ENCODE measurements around the gene NAA80. TPM values are rescaled to one million over a fixed set of nuclear protein-coding genes. Genes with fewer than 3 reads are reported as not detected.

The NAA80 gene
- total and polyA plus RNA-seq, 2 of the 8 experiments (the other 6 are each of a cell fraction or from before 2014, with no cell fraction given): 11.3 to 16.7 TPM

GRCh38 chr3:50246517-50246954 is 52.7 kb downstream of the NAA80 start (continued):
- TF ChIP-seq RNF2 (IDR thresholded peaks at IDR 0.05; ENCODE audit: borderline replicate concordance, low read depth, low read length, missing control alignments, poor library complexity, severe bottlenecking) (no peak), USF2 (IDR thresholded peaks at IDR 0.05; ENCODE audit: low read length) (no peak), SP1 (IDR thresholded peaks at IDR 0.05; ENCODE audit: low read depth, low read length) (no peak), EZH2 (IDR thresholded peaks at IDR 0.05; ENCODE audit: low read depth, low read length, severe bottlenecking) (no peak), POLR2AphosphoS5 (IDR thresholded peaks at IDR 0.05; ENCODE audit: low read depth, low read length) (no peak), E2F6 (IDR thresholded peaks at IDR 0.05) (no peak), YY1 (IDR thresholded peaks at IDR 0.05; ENCODE audit: low read depth, low read length) (no peak), NANOG (IDR thresholded peaks at IDR 0.05; ENCODE audit: insufficient read depth, low read depth, low read length, poor library complexity, severe bottlenecking) (no peak), POLR2A (IDR thresholded peaks at IDR 0.05; ENCODE audit: control extremely low read depth in 1 of 2, low read depth in 2 of 2, low read length in 2 of 2) (no peak), SIN3A (conservative IDR thresholded peaks at IDR 0.05 in 1 of 2, IDR thresholded peaks at IDR 0.05 in 1 of 2; ENCODE audit: low read depth in 1 of 2, low read length in 2 of 2) (no peak)

Other genes starting within 250 kb of the NAA80 start
- gene RBM5, start 210.5 kb downstream of the NAA80 start, total RNA-seq (2021; fragmentation: NEBNext Ultra II Directional; extraction: Animal tissue kit (Norgen Biotek cat#: 25700)): 82.7 and 83.7 TPM in 2 replicates
- 98.8 and 144 TPM in 2 replicates for gene RBM5, start 210.5 kb downstream of the NAA80 start, polyA plus RNA-seq (2011; rRNA removed)
- 37.0 and 39.6 TPM in 2 replicates for gene SEMA3F, start 144.1 kb downstream of the NAA80 start, total RNA-seq (2021; fragmentation: NEBNext Ultra II Directional; extraction: Animal tissue kit (Norgen Biotek cat#: 25700))
- gene SEMA3F, start 144.1 kb downstream of the NAA80 start, polyA plus RNA-seq (2011; rRNA removed): 20.3 and 36.0 TPM in 2 replicates
- not detected in 2 replicates for gene GNAT1, start 107.8 kb downstream of the NAA80 start, total RNA-seq (2021; fragmentation: NEBNext Ultra II Directional; extraction: Animal tissue kit (Norgen Biotek cat#: 25700))
- 0.08 and 0.20 TPM in 2 replicates for gene GNAT1, start 107.8 kb downstream of the NAA80 start, polyA plus RNA-seq (2011; rRNA removed)
- 0.57 and 1.2 TPM in 2 replicates for gene SLC38A3, start 94.1 kb downstream of the NAA80 start, total RNA-seq (2021; fragmentation: NEBNext Ultra II Directional; extraction: Animal tissue kit (Norgen Biotek cat#: 25700))
- gene SLC38A3, start 94.1 kb downstream of the NAA80 start, polyA plus RNA-seq (2011; rRNA removed): 3.7 and 4.7 TPM in 2 replicates
- gene GNAI2, start 63.2 kb downstream of the NAA80 start, total RNA-seq (2021; fragmentation: NEBNext Ultra II Directional; extraction: Animal tissue kit (Norgen Biotek cat#: 25700)): 168 and 169 TPM in 2 replicates
- gene GNAI2, start 63.2 kb downstream of the NAA80 start, polyA plus RNA-seq (2011; rRNA removed): 516 and 539 TPM in 2 replicates
- 4.7 and 4.8 TPM in 2 replicates for gene SEMA3B, start 30.3 kb downstream of the NAA80 start, total RNA-seq (2021; fragmentation: NEBNext Ultra II Directional; extraction: Animal tissue kit (Norgen Biotek cat#: 25700))
- gene SEMA3B, start 30.3 kb downstream of the NAA80 start, polyA plus RNA-seq (2011; rRNA removed): 3.0 and 7.1 TPM in 2 replicates
- gene LSMEM2, start 20.3 kb downstream of the NAA80 start, total RNA-seq (2021; fragmentation: NEBNext Ultra II Directional; extraction: Animal tissue kit (Norgen Biotek cat#: 25700)): 0.57 and 0.58 TPM in 2 replicates
- 0.68 and 0.94 TPM in 2 replicates for gene LSMEM2, start 20.3 kb downstream of the NAA80 start, polyA plus RNA-seq (2011; rRNA removed)
- gene IFRD2, start 7.0 kb downstream of the NAA80 start, total RNA-seq (2021; fragmentation: NEBNext Ultra II Directional; extraction: Animal tissue kit (Norgen Biotek cat#: 25700)): 88.8 and 97.8 TPM in 2 replicates
- 76.7 and 123 TPM in 2 replicates for gene IFRD2, start 7.0 kb downstream of the NAA80 start, polyA plus RNA-seq (2011; rRNA removed)
- gene HYAL3, start within 50 bp of the NAA80 start, total RNA-seq (2021; fragmentation: NEBNext Ultra II Directional; extraction: Animal tissue kit (Norgen Biotek cat#: 25700)): 3.2 and 4.9 TPM in 2 replicates
- gene HYAL3, start within 50 bp of the NAA80 start, polyA plus RNA-seq (2011; rRNA removed): 12.2 and 13.0 TPM in 2 replicates
- gene HYAL1, start 4.2 kb upstream of the NAA80 start, total RNA-seq (2021; fragmentation: NEBNext Ultra II Directional; extraction: Animal tissue kit (Norgen Biotek cat#: 25700)): 1.7 and 2.0 TPM in 2 replicates
- gene HYAL1, start 4.2 kb upstream of the NAA80 start, polyA plus RNA-seq (2011; rRNA removed): 5.4 and 9.1 TPM in 2 replicates
- 51.9 and 52.2 TPM in 2 replicates for gene HYAL2, start 23.3 kb upstream of the NAA80 start, total RNA-seq (2021; fragmentation: NEBNext Ultra II Directional; extraction: Animal tissue kit (Norgen Biotek cat#: 25700))
- 176 and 199 TPM in 2 replicates for gene HYAL2, start 23.3 kb upstream of the NAA80 start, polyA plus RNA-seq (2011; rRNA removed)
- gene TUSC2, start 28.8 kb upstream of the NAA80 start, total RNA-seq (2021; fragmentation: NEBNext Ultra II Directional; extraction: Animal tissue kit (Norgen Biotek cat#: 25700)): 30.8 and 33.3 TPM in 2 replicates
- 65.4 and 73.6 TPM in 2 replicates for gene TUSC2, start 28.8 kb upstream of the NAA80 start, polyA plus RNA-seq (2011; rRNA removed)
- 10.3 and 11.2 TPM in 2 replicates for gene RASSF1, start 41.4 kb upstream of the NAA80 start, total RNA-seq (2021; fragmentation: NEBNext Ultra II Directional; extraction: Animal tissue kit (Norgen Biotek cat#: 25700))
- 15.7 and 15.9 TPM in 2 replicates for gene RASSF1, start 41.4 kb upstream of the NAA80 start, polyA plus RNA-seq (2011; rRNA removed)
- 0.54 and 0.56 TPM in 2 replicates for gene ZMYND10, start 46.3 kb upstream of the NAA80 start, total RNA-seq (2021; fragmentation: NEBNext Ultra II Directional; extraction: Animal tissue kit (Norgen Biotek cat#: 25700))
- 0.79 and 0.93 TPM in 2 replicates for gene ZMYND10, start 46.3 kb upstream of the NAA80 start, polyA plus RNA-seq (2011; rRNA removed)
- 25.0 and 28.4 TPM in 2 replicates for gene NPRL2, start 51.4 kb upstream of the NAA80 start, total RNA-seq (2021; fragmentation: NEBNext Ultra II Directional; extraction: Animal tissue kit (Norgen Biotek cat#: 25700))
- gene NPRL2, start 51.4 kb upstream of the NAA80 start, polyA plus RNA-seq (2011; rRNA removed): 51.4 and 52.3 TPM in 2 replicates
- 9.8 and 9.9 TPM in 2 replicates for gene CYB561D2, start 51.5 kb upstream of the NAA80 start, total RNA-seq (2021; fragmentation: NEBNext Ultra II Directional; extraction: Animal tissue kit (Norgen Biotek cat#: 25700))
- gene CYB561D2, start 51.5 kb upstream of the NAA80 start, polyA plus RNA-seq (2011; rRNA removed): 34.0 and 34.5 TPM in 2 replicates
- 25.3 and 25.4 TPM in 2 replicates for gene TMEM115, start 60.1 kb upstream of the NAA80 start, total RNA-seq (2021; fragmentation: NEBNext Ultra II Directional; extraction: Animal tissue kit (Norgen Biotek cat#: 25700))
- 32.4 and 41.9 TPM in 2 replicates for gene TMEM115, start 60.1 kb upstream of the NAA80 start, polyA plus RNA-seq (2011; rRNA removed)
- 14.0 and 14.1 TPM in 2 replicates for gene CACNA2D2, start 204.2 kb upstream of the NAA80 start, total RNA-seq (2021; fragmentation: NEBNext Ultra II Directional; extraction: Animal tissue kit (Norgen Biotek cat#: 25700))
- 24.9 and 25.0 TPM in 2 replicates for gene CACNA2D2, start 204.2 kb upstream of the NAA80 start, polyA plus RNA-seq (2011; rRNA removed)

Data from H1 (cell line).